MM.1S (cell line): ENCODE measurements around the gene SCYGR1.

Source experiments
- DNase-seq: peaks from one replicate; pipeline ENCODE4 v3.0.0-alpha.2; 2015
- H2AFZ ChIP-seq: fragments of 300-600 bp; sonication (generic); 2 replicates; pipeline ENCODE4 v1.6.0; 2016; ENCODE audit warnings: antibody characterized with exemption, low read length
- H3F3A ChIP-seq: fragments of 300-600 bp; sonication (generic); 2 replicates; pipeline ENCODE4 v1.6.1; 2016; ENCODE audit warnings: mild to moderate bottlenecking, antibody characterized with exemption, low read length, moderate library complexity, mixed read lengths; ENCODE audit not compliant: insufficient read depth
- H3K27ac ChIP-seq: fragments of 300-600 bp; sonication (generic); 2 replicates; pipeline ENCODE4 v1.5.1; 2016; ENCODE audit warnings: mild to moderate bottlenecking, low read length
- H3K27me3 ChIP-seq: fragments of 300-600 bp; sonication (generic); replicated peaks from 2 replicates; pipeline ENCODE4 v1.6.0; 2016; ENCODE audit warnings: low read length; ENCODE audit not compliant: insufficient read depth
- H3K36me3 ChIP-seq: fragments of 300-600 bp; sonication (generic); replicated peaks from 2 replicates; pipeline ENCODE4 v1.6.1; 2016; ENCODE audit warnings: mild to moderate bottlenecking, low read length, mixed read lengths; ENCODE audit not compliant: insufficient read depth
- H3K4me1 ChIP-seq: fragments of 300-600 bp; sonication (generic); 2 replicates; pipeline ENCODE4 v1.6.1; 2016; ENCODE audit warnings: low read length, mixed read lengths
- H3K4me2 ChIP-seq: fragments of 300-600 bp; sonication (generic); 2 replicates; pipeline ENCODE4 v1.6.0; 2016; ENCODE audit warnings: low read depth, low read length
- H3K4me3 ChIP-seq: fragments of 300-600 bp; sonication (generic); 2 replicates; pipeline ENCODE4 v1.5.1; 2016; ENCODE audit warnings: low read length, mixed read lengths
- H3K79me2 ChIP-seq: fragments of 300-600 bp; sonication (generic); 2 replicates; pipeline ENCODE4 v1.6.1; 2016; ENCODE audit warnings: mixed run types, low read length, mixed read lengths
- H3K9ac ChIP-seq: fragments of 300-600 bp; sonication (generic); 2 replicates; pipeline ENCODE4 v1.6.1; 2016; ENCODE audit warnings: low read length, mixed read lengths
- H3K9me2 ChIP-seq: fragments of 300-600 bp; sonication (generic); replicated peaks from 2 replicates; pipeline ENCODE4 v1.6.1; 2016; ENCODE audit warnings: mild to moderate bottlenecking, low read length, mixed read lengths; ENCODE audit not compliant: insufficient read depth
- H3K9me3 ChIP-seq: fragments of 300-600 bp; sonication (generic); replicated peaks from 2 replicates; pipeline ENCODE4 v1.6.1; 2016; ENCODE audit warnings: mild to moderate bottlenecking, low read length, mixed read lengths; ENCODE audit not compliant: insufficient read depth
- H4K20me1 ChIP-seq: fragments of 300-600 bp; sonication (generic); 2 replicates; pipeline ENCODE4 v1.6.1; 2016; ENCODE audit warnings: mild to moderate bottlenecking, low read length, moderate library complexity, mixed read lengths; ENCODE audit not compliant: insufficient read depth
- CTCF ChIP-seq: fragments of 300-600 bp; sonication (generic); IDR thresholded peaks from 2 replicates; pipeline ENCODE4 v1.5.1; 2016; ENCODE audit warnings: antibody characterized with exemption, low read length, mixed read lengths
- EZH2 ChIP-seq: fragments of 300-600 bp; sonication (generic); optimal IDR thresholded peaks from 2 replicates; pipeline ENCODE3; 2017; ENCODE audit warnings: low read depth, mild to moderate bottlenecking, antibody characterized with exemption, low read length, mixed read lengths
- EZH2phosphoT487 ChIP-seq: fragments of 300-600 bp; sonication (generic); IDR thresholded peaks from 2 replicates; pipeline ENCODE4 v1.6.1; 2018; ENCODE audit warnings: antibody characterized with exemption, low read length

The SCYGR1 gene

GRCh38 chr2:227402321-227402720 lies 14.6 kb upstream of the SCYGR1 start:
- H3K27ac ChIP-seq, result no peak overlapping the region
- no peaks in the 10 kb centered on the region for H3F3A ChIP-seq
- H3K4me2 ChIP-seq, result no peak overlapping the region
- no peaks in the 10 kb centered on the region for H3K79me2 ChIP-seq
- no peak overlapping the region for H2AFZ ChIP-seq
- no peaks in the 10 kb centered on the region for H3K9me2 ChIP-seq
- no peaks in the 10 kb centered on the region for H3K27me3 ChIP-seq
- H3K36me3 ChIP-seq, result no peaks in the 10 kb centered on the region
- no peaks in the 10 kb centered on the region for H4K20me1 ChIP-seq
- H3K4me3 ChIP-seq, result no peak overlapping the region
- no peak for DNase-seq
- TF ChIP-seq CTCF (no peak), EZH2phosphoT487 (no peak), EZH2 (no peak)
- H3K4me1 ChIP-seq, result peaks cover 18% of the 10 kb centered on the region
- H3K9ac ChIP-seq, result no peak overlapping the region
- no peaks in the 10 kb centered on the region for H3K9me3 ChIP-seq

GRCh38 chr2:227401550-227401949 lies 13.8 kb upstream of the SCYGR1 start:
- no peaks in the 10 kb centered on the region for H3K9me2 ChIP-seq
- no peak for DNase-seq
- no peaks in the 10 kb centered on the region for H3F3A ChIP-seq
- no peaks in the 10 kb centered on the region for H3K9me3 ChIP-seq
- no peak overlapping the region for H2AFZ ChIP-seq
- no peaks in the 10 kb centered on the region for H3K79me2 ChIP-seq
- peaks cover 14% of the 10 kb centered on the region for H3K4me1 ChIP-seq
- no peak overlapping the region for H3K4me3 ChIP-seq
- no peak overlapping the region for H3K4me2 ChIP-seq
- no peak overlapping the region for H3K27ac ChIP-seq
- H4K20me1 ChIP-seq, result no peaks in the 10 kb centered on the region
- H3K9ac ChIP-seq, result no peak overlapping the region
- TF ChIP-seq CTCF (no peak), EZH2phosphoT487 (no peak), EZH2 (no peak)
- no peaks in the 10 kb centered on the region for H3K27me3 ChIP-seq
- H3K36me3 ChIP-seq, result no peaks in the 10 kb centered on the region

- Histone ChIP-seq H3F3A (no peaks in the 10 kb centered on the region), H2AFZ (no peak overlapping the region), H3K9me3 (no peaks in the 10 kb centered on the region), H3K4me3 (no peak overlapping the region), H3K4me2 (no peak overlapping the region), H4K20me1 (no peaks in the 10 kb centered on the region), H3K9me2 (no peaks in the 10 kb centered on the region), H3K79me2 (no peaks in the 10 kb centered on the region), H3K36me3 (no peaks in the 10 kb centered on the region), H3K27me3 (no peaks in the 10 kb centered on the region), H3K9ac (no peak overlapping the region), H3K4me1 (peaks cover 9% of the 10 kb centered on the region; the same call in 1 of the 2 replicates), H3K27ac (no peak overlapping the region)
- no peak for DNase-seq
- TF ChIP-seq CTCF (no peak), EZH2phosphoT487 (no peak), EZH2 (no peak)
These were observed 11.2 kb upstream of the SCYGR1 start for GRCh38 chr2:227398684-227399670.
